Osteoblast (primary cell): ENCODE measurements around the gene CNKSR3. TPM values are rescaled to one million over a fixed set of nuclear protein-coding genes. Genes with fewer than 3 reads are reported as not detected.

ENCODE experiments used
- DNase-seq: peaks from one replicate; pipeline ENCODE4 v3.0.0; 2011; ENCODE audit warnings: low spot score, mixed read lengths; ENCODE audit not compliant: insufficient read length; ENCODE audit errors: missing footprints
- H2AFZ ChIP-seq: 2 replicates; pipeline ENCODE4 v1.6.0; 2011; ENCODE audit warnings: mild to moderate bottlenecking, low read length
- H3K27ac ChIP-seq: 2 replicates; pipeline ENCODE4 v1.5.1; 2011; ENCODE audit warnings: mild to moderate bottlenecking, low read depth, low read length, moderate library complexity
- H3K27me3 ChIP-seq: 2 replicates; pipeline ENCODE4 v1.6.0; 2012; ENCODE audit warnings: mild to moderate bottlenecking, control low read depth, inconsistent platforms, low read length, moderate library complexity; ENCODE audit not compliant: insufficient read depth
- H3K36me3 ChIP-seq: 2 replicates; pipeline ENCODE4 v1.5.1; 2011; ENCODE audit warnings: mild to moderate bottlenecking, low read length, control low read depth, moderate library complexity; ENCODE audit not compliant: insufficient read depth
- H3K4me1 ChIP-seq: 2 replicates; pipeline ENCODE4 v1.5.1; 2011; ENCODE audit warnings: mild to moderate bottlenecking, low read length, control low read depth, moderate library complexity; ENCODE audit not compliant: insufficient read depth
- H3K4me2 ChIP-seq: 2 replicates; pipeline ENCODE4 v1.6.0; 2011; ENCODE audit warnings: mild to moderate bottlenecking, low read length; ENCODE audit not compliant: insufficient read depth
- H3K4me3 ChIP-seq: fragments of 200-600 bp; sonication (generic); 3 replicates; pipeline ENCODE4 v1.5.1; 2012; ENCODE audit warnings: mild to moderate bottlenecking, low read length, inconsistent platforms; ENCODE audit not compliant: insufficient read depth
- H3K79me2 ChIP-seq: 2 replicates; pipeline ENCODE4 v1.6.0; 2012; ENCODE audit warnings: mild to moderate bottlenecking, low read length, control low read depth, inconsistent platforms; ENCODE audit not compliant: insufficient read depth
- H3K9me3 ChIP-seq: 2 replicates; pipeline ENCODE4 v1.5.1; 2011; ENCODE audit warnings: low read depth, low read length, control low read depth
- H4K20me1 ChIP-seq: 2 replicates; pipeline ENCODE4 v1.6.0; 2012; ENCODE audit warnings: mild to moderate bottlenecking, low read length, control low read depth; ENCODE audit not compliant: insufficient read depth
- CTCF ChIP-seq: IDR thresholded peaks from 2 replicates; pipeline ENCODE4 v1.5.1; 2011; ENCODE audit warnings: mild to moderate bottlenecking, low read depth, low read length, moderate library complexity; ENCODE audit errors: extremely low read depth
- total RNA-seq: library from RNA; depleted of rRNA; stranded (reverse); fragments of >200 nt; gene quantifications from 2 replicates; pipeline ENCODE4 v1.2.3, GENCODE V29; 2012

CNKSR3 gene
- total RNA-seq, 1 donor = 5.4 TPM

- no peaks in the 10 kb centered on the region for H4K20me1 ChIP-seq
- no peaks in the 10 kb centered on the region for H3K9me3 ChIP-seq
- H3K27ac ChIP-seq = peak overlapping the region; percentile 74
- no peak overlapping the region for H3K4me3 ChIP-seq
- H3K36me3 ChIP-seq = no peaks in the 10 kb centered on the region
- no peak for TF ChIP-seq CTCF
- peak overlapping the region; percentile 71 for H3K4me2 ChIP-seq
- peaks cover 5% of the 10 kb centered on the region for H3K79me2 ChIP-seq
- H2AFZ ChIP-seq = no peak overlapping the region
- peaks cover 13% of the 10 kb centered on the region for H3K4me1 ChIP-seq
- no peak for DNase-seq
- H3K27me3 ChIP-seq = no peaks in the 10 kb centered on the region
Measured at GRCh38 chr6:154447954-154448353, 62.5 kb downstream of the CNKSR3 start.

- no peak for DNase-seq
- Histone ChIP-seq H3K4me3 (no peak overlapping the region), H3K27me3 (no peaks in the 10 kb centered on the region), H2AFZ (no peak overlapping the region), H3K27ac (no peak overlapping the region), H3K4me1 (peaks cover 13% of the 10 kb centered on the region), H4K20me1 (no peaks in the 10 kb centered on the region), H3K9me3 (no peaks in the 10 kb centered on the region), H3K79me2 (peaks cover 3% of the 10 kb centered on the region), H3K36me3 (no peaks in the 10 kb centered on the region), H3K4me2 (no peak overlapping the region)
- TF ChIP-seq CTCF = no peak
Measured at GRCh38 chr6:154446984-154447383, 63.5 kb downstream of the CNKSR3 start.

GRCh38 chr6:154445417-154445816 is 65.1 kb downstream of the CNKSR3 start:
- no peak for DNase-seq
- Histone ChIP-seq H4K20me1 (no peaks in the 10 kb centered on the region), H3K27ac (no peak overlapping the region), H3K9me3 (no peaks in the 10 kb centered on the region), H3K4me2 (no peak overlapping the region), H3K4me3 (no peak overlapping the region), H3K36me3 (no peaks in the 10 kb centered on the region), H3K27me3 (no peaks in the 10 kb centered on the region), H3K79me2 (no peaks in the 10 kb centered on the region), H2AFZ (no peak overlapping the region), H3K4me1 (peaks cover 13% of the 10 kb centered on the region)
- no peak for TF ChIP-seq CTCF

GRCh38 chr6:154441995-154442310 is 68.5 kb downstream of the CNKSR3 start:
- H3K4me2 ChIP-seq = no peak overlapping the region
- H3K27ac ChIP-seq = no peak overlapping the region
- no peaks in the 10 kb centered on the region for H3K27me3 ChIP-seq
- H3K79me2 ChIP-seq = no peaks in the 10 kb centered on the region
- no peak for TF ChIP-seq CTCF
- DNase-seq = no peak
- H3K4me3 ChIP-seq = no peak overlapping the region
- no peaks in the 10 kb centered on the region for H3K36me3 ChIP-seq
- H4K20me1 ChIP-seq = no peaks in the 10 kb centered on the region
- H2AFZ ChIP-seq = no peak overlapping the region
- H3K4me1 ChIP-seq = no peaks in the 10 kb centered on the region
- no peaks in the 10 kb centered on the region for H3K9me3 ChIP-seq
